WERI-Rb-1 (cell line): Measurements from ENCODE around the gene MYO1C.

Source experiments
- DNase-seq: peaks from one replicate; pipeline ENCODE4 v3.0.0-alpha.2; 2020
- H3K27ac ChIP-seq: fragments of 250-450 bp; sonication (Bioruptor Pico); 2 replicates; pipeline ENCODE4 v1.5.1; 2020; ENCODE audit warnings: mild to moderate bottlenecking, moderate library complexity
- H3K27me3 ChIP-seq: fragments of 250-450 bp; sonication (Bioruptor Pico); 2 replicates; pipeline ENCODE4 v1.5.1; 2021; ENCODE audit warnings: mild to moderate bottlenecking, low read depth, moderate library complexity; ENCODE audit not compliant: insufficient read depth, severe bottlenecking
- H3K36me3 ChIP-seq: fragments of 250-450 bp; sonication (Bioruptor Pico); 2 replicates; pipeline ENCODE4 v1.5.1; 2020; ENCODE audit warnings: mild to moderate bottlenecking, moderate library complexity
- H3K4me3 ChIP-seq: 2 replicates; pipeline ENCODE4 v1.5.1; 2011; ENCODE audit warnings: low read depth, mild to moderate bottlenecking, control low read depth, low read length
- H3K9me3 ChIP-seq: fragments of 250-450 bp; sonication (Bioruptor Pico); 2 replicates; pipeline ENCODE4 v1.5.1; 2021; ENCODE audit warnings: mild to moderate bottlenecking, moderate library complexity; ENCODE audit not compliant: severe bottlenecking
- TF ChIP-seq, protein P1 (sequence below): IDR thresholded peaks from 2 replicates; pipeline ENCODE4 v1.5.1; 2011; ENCODE audit warnings: low read depth, mild to moderate bottlenecking, control low read depth, inconsistent platforms, low read length

The MYO1C gene

GRCh38 chr17:1503699-1504098 is 11.2 kb upstream of the MYO1C start:
- DNase-seq: no peak
- no peak overlapping the region for H3K27ac ChIP-seq

DNA sequence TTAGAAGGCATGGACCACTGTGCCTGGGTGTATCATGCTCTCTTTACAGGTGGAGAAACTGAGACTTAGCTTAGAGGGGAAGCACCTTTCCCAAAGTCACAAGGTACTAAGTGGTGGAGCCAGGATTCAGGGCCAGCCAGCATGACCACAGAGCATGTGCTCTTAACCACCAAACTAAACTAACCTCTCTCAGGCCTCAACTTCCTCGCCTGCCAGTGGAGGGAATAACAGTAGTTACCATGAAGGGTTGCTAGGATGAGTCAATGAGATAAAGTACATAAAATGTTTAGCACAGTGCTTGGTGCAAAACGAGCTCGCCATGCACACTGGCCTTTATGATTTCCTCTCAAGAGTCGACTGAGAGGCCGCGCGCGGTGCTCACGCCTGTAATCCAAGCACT is 6.4 kb upstream of the MYO1C start:
- Histone ChIP-seq H3K27ac (no peak overlapping the region), H3K4me3 (no peak overlapping the region), H3K27me3 (no peaks in the 10 kb centered on the region), H3K9me3 (no peaks in the 10 kb centered on the region), H3K36me3 (peaks cover 6% of the 10 kb centered on the region; the same call in 1 of the 2 replicates)
- TF ChIP-seq, protein P1, sequence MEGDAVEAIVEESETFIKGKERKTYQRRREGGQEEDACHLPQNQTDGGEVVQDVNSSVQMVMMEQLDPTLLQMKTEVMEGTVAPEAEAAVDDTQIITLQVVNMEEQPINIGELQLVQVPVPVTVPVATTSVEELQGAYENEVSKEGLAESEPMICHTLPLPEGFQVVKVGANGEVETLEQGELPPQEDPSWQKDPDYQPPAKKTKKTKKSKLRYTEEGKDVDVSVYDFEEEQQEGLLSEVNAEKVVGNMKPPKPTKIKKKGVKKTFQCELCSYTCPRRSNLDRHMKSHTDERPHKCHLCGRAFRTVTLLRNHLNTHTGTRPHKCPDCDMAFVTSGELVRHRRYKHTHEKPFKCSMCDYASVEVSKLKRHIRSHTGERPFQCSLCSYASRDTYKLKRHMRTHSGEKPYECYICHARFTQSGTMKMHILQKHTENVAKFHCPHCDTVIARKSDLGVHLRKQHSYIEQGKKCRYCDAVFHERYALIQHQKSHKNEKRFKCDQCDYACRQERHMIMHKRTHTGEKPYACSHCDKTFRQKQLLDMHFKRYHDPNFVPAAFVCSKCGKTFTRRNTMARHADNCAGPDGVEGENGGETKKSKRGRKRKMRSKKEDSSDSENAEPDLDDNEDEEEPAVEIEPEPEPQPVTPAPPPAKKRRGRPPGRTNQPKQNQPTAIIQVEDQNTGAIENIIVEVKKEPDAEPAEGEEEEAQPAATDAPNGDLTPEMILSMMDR: no peak
- no peak for DNase-seq

More at GRCh38 chr17:1503699-1504098, 11.2 kb upstream of the MYO1C start:
- H3K27me3 ChIP-seq: no peaks in the 10 kb centered on the region
- H3K36me3 ChIP-seq: no peaks in the 10 kb centered on the region
- TF ChIP-seq, protein P1: no peak
- no peaks in the 10 kb centered on the region for H3K9me3 ChIP-seq
- H3K4me3 ChIP-seq: no peak overlapping the region

GRCh38 chr17:1498233-1498632 is 5.7 kb upstream of the MYO1C start:
- Histone ChIP-seq H3K27me3 (no peaks in the 10 kb centered on the region), H3K36me3 (peaks cover 6% of the 10 kb centered on the region; the same call in 1 of the 2 replicates), H3K4me3 (no peak overlapping the region), H3K9me3 (no peaks in the 10 kb centered on the region), H3K27ac (no peak overlapping the region)
- no peak for DNase-seq
- TF ChIP-seq, protein P1: no peak

- no peak for DNase-seq
- TF ChIP-seq, protein P1: no peak
- Histone ChIP-seq H3K36me3 (peaks cover 6% of the 10 kb centered on the region; the same call in 1 of the 2 replicates), H3K27ac (no peak overlapping the region), H3K9me3 (no peaks in the 10 kb centered on the region), H3K4me3 (no peak overlapping the region), H3K27me3 (no peaks in the 10 kb centered on the region)
These were observed 5.3 kb upstream of the MYO1C start for GRCh38 chr17:1497831-1498230.

DNA sequence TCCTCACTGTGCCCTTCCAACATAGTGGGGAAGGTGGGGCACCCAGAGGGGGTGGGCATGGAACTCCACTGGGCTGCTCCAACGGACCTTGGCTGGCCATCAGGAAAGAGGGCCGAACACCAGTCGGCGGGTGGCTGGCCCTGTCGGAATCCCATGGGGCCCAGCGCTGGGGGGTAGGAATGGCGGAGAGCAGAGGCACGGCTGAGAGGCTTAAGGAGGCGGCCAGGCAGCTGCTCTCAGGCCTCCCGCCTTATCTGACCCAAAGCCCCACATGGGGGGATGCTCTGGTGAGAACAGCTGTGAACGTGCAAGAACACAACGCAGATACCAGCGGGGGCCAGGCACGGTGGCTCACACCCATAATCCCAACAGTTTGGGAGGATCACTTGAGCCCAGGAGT is 4.4 kb upstream of the MYO1C start:
- Histone ChIP-seq H3K36me3 (peaks cover 6% of the 10 kb centered on the region; the same call in 1 of the 2 replicates), H3K27ac (0 out of 2 replicates have a peak overlapping the region, but pooled peaks have one; percentile 32), H3K9me3 (no peaks in the 10 kb centered on the region), H3K4me3 (no peak overlapping the region), H3K27me3 (no peaks in the 10 kb centered on the region)
- DNase-seq: peak; percentile 85
- TF ChIP-seq, protein P1: no peak

DNA sequence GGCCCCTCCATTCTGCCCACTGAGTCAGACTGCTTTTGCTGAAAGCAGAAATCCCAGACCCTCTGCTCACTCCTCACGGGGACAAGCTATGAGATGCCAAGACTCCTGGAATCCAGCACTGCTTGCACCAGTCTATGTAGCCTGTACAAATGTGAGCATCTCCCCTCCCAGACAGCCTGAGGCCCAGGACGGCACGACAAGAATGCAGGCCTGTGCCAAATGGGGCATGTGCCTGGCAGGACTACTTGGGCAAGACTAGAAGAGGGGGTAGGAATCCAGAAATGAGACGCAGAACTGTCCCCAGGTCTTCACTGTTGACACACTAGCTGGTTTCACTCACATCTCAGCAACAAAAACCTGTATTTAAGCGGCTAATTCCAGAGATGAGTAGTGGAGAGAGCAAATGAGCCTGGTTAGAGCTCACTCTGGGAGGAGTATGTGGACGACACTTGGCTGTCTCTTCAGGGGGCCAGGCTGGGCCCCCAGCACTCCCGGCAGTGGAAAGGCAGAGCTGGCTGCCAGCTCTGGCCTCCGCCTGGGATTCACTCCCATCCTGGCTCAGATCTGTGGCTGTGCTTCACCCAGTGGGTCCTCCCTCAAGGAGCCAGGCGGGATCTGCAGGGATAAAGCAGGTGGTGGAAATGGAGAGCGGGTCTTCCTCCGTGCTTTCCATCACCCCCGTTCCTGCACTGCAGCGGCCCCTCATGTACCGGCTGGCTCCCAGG is 2.9 kb upstream of the MYO1C start:
- Histone ChIP-seq H3K27me3 (no peaks in the 10 kb centered on the region), H3K4me3 (no peak overlapping the region), H3K27ac (no peak overlapping the region), H3K9me3 (no peaks in the 10 kb centered on the region), H3K36me3 (peaks cover 6% of the 10 kb centered on the region; the same call in 1 of the 2 replicates)
- TF ChIP-seq, protein P1: no peak
- DNase-seq: no peak
